Stimulated activated naive B cell treated with anti-CD40 and anti-IgM and Interleukin-4, amounts not matched to agents 10 μg/mL and 1 μg/mL and 100 μg/mL, for 72 hours (primary cell): ENCODE data around the gene RASGEF1C.

Source experiments
- ATAC-seq, 2 donors: fragments of 150-1000 bp; cut with Tn5 transposase; replicated peaks; 2 replicates each; pipeline ENCODE4 v1.10.0; 2021; ENCODE audit warnings: moderate library complexity in 1 of 2
- DNase-seq: peaks from one replicate; pipeline ENCODE4 v3.0.0; 2021
- H3K27ac Mint-ChIP-seq: one replicate; pipeline ENCODE4 v1.8.0; 2022; ENCODE audit warnings: mild to moderate bottlenecking, mixed read lengths
- H3K27me3 Mint-ChIP-seq, 2 donors: one replicate each; pipeline ENCODE4 v1.8.0; 2022; ENCODE audit warnings: mixed read lengths in 2 of 2
- H3K36me3 Mint-ChIP-seq, 2 donors: one replicate each; pipeline ENCODE4 v1.8.0; 2022; ENCODE audit warnings: mixed read lengths in 2 of 2, mild to moderate bottlenecking in 1 of 2
- H3K4me1 Mint-ChIP-seq, 2 donors: one replicate each; pipeline ENCODE4 v1.8.0; 2022; ENCODE audit warnings: mixed read lengths in 2 of 2, mild to moderate bottlenecking in 1 of 2
- H3K4me3 Mint-ChIP-seq, 2 donors: one replicate each; pipeline ENCODE4 v1.8.0; 2022; ENCODE audit warnings: mild to moderate bottlenecking in 2 of 2, mixed read lengths in 2 of 2, moderate library complexity in 1 of 2
- H3K9me3 Mint-ChIP-seq, 2 donors: one replicate each; pipeline ENCODE4 v1.8.0; 2022; ENCODE audit warnings: mixed read lengths in 2 of 2, mild to moderate bottlenecking in 1 of 2

Gene RASGEF1C

DNA sequence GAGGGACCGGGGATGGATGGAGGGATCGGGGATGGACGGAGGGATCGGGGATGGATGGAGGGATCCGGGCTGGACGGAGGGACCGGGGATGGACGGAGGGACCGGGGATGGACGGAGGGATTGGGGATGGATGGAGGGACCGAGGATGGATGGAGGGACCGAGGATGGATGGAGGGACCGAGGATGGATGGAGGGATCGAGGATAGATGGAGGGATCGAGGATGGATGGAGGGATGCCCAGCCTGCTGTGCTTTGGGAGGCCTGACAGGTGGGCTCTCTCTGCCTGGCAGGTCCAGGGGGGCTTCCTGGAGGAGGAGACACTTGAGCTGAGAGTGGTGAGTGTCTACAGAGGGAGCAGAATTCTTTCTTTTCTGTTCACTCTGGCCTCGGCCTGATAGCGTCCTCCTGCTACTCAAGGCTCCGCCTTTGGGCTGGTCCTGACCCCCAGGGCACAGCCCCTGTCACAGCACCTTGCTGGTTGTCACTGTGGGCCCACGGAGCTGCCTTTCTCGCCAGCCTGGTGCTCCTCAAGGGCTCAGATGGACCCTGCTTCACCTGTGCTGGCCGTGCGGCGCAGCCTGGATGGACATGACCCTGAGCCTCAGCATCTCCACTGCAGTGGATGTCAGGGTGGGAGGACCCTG is 95.2 kb downstream of the RASGEF1C start:
- Mint-ChIP-seq H3K27ac (no peak overlapping the region), H3K4me1 (no peaks in the 10 kb centered on the region), H3K27me3 (peaks cover 4 to 7% of the 10 kb centered on the region in 2 donors), H3K9me3 (no peaks in the 10 kb centered on the region), H3K4me3 (no peak overlapping the region), H3K36me3 (no peaks in the 10 kb centered on the region)
- ATAC-seq (no peak), DNase-seq (no peak)

DNA sequence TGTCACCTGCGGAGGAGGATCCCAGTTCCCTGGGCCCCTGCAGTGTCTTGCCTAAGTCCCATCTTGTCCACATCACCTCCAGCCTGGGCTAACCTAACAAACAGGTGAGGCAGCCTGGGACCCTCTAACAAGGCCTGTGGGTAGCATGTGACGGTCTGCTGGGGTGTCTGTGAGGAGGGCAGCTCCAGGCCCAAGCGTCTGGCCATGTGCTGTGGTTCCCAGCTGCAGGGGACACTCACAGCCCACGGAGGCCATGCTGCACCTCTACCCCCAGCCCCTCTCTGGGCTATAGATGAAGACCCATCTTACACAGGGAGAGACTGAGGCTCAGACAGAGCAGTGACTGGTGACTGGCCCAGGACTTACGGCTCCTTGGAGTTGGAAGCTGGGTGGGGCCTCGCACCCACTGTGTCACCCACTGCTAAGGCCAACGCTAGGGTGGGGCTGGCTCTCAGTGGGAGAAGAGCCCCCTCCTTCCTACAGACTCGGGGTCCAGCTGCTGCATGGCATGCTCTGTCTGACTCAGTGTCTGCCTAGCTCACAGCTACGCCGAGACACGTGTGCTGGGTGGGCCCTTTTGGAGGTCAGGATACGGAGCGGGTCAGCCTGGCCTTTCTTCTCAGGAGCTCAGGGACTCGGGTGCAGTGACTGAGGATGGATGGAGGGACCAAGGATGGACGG is 96.7 kb downstream of the RASGEF1C start:
- DNase-seq, result no peak

DNA sequence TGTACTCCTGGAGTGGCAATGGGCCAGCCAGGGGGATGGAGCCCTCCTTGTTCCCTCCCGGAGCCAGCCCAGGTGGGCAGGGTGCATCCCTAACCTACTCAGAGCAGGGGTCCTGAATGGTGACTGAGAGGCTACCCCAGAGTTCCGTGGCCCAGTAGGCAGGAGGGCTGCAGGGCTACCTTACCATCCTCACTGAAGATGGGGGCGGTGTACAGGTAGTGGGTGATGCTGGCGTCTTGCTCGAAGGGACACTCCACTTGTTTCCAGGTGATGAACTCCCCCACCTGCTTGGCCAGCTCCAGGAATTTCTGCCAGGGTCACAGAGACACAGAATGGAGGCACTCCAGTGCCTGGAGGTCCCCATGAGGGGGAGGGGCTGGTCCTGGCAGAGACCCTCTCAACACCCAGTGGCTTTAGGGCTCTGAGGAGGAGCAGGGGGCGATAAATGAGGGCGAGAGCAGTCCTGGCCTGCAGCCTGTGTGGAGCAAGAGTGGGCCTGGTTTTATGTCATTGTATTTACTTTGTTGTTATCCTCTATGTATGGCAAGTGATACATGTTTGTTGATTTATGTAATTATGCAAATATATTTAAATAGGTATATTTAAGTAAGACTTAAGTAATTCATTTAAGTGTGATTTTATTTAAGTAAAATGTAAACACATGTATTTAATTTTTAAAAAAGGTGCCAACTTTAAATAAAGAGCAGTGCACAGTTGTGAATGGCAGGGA is 97.6 kb downstream of the RASGEF1C start:
- ATAC-seq, result no peak
- no peak overlapping the region for H3K4me3 Mint-ChIP-seq
- DNase-seq, result no peak
- peaks cover 13 to 15% of the 10 kb centered on the region in 2 donors for H3K9me3 Mint-ChIP-seq
- peaks cover 0 to 8% of the 10 kb centered on the region in 2 donors for H3K36me3 Mint-ChIP-seq
- peaks cover 4 to 7% of the 10 kb centered on the region in 2 donors for H3K27me3 Mint-ChIP-seq
- no peak overlapping the region for H3K27ac Mint-ChIP-seq
- no peaks in the 10 kb centered on the region for H3K4me1 Mint-ChIP-seq

More for the DNA sequence above, 96.7 kb downstream of the RASGEF1C start:
- H3K4me1 Mint-ChIP-seq, result no peaks in the 10 kb centered on the region
- no peak overlapping the region for H3K27ac Mint-ChIP-seq
- ATAC-seq, result no peak
- H3K9me3 Mint-ChIP-seq, result peaks cover 5 to 7% of the 10 kb centered on the region in 2 donors
- no peak overlapping the region for H3K4me3 Mint-ChIP-seq
- peaks cover 0 to under 1% of the 10 kb centered on the region in 2 donors for H3K36me3 Mint-ChIP-seq
- H3K27me3 Mint-ChIP-seq, result peaks cover 4 to 7% of the 10 kb centered on the region in 2 donors

DNA sequence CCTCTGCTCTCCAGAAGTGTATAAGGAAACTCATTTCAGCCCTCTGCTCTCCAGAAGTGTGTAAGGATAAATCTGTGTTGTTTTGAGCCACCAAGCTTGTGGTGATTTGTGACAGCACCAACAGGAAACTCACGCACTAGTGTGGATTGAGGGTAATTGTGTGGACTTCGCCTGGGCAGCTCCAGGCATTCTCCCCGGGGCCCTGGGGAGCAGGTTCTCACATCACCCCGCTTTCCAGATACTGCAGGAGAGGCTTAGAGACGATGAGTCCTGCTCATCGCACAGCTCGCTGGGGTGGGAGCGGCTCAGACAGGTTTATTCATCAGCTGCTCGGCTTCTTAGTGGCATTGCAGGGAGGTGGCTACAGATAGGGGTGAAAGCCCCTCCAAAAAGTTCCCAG is 99.1 kb downstream of the RASGEF1C start:
- DNase-seq (no peak), ATAC-seq (no peak)
- Mint-ChIP-seq H3K4me1 (no peaks in the 10 kb centered on the region), H3K9me3 (peaks cover 17 to 19% of the 10 kb centered on the region in 2 donors), H3K4me3 (no peak overlapping the region), H3K36me3 (peaks cover 0 to 9% of the 10 kb centered on the region in 2 donors), H3K27ac (no peak overlapping the region), H3K27me3 (peaks cover 4 to 7% of the 10 kb centered on the region in 2 donors)

DNA sequence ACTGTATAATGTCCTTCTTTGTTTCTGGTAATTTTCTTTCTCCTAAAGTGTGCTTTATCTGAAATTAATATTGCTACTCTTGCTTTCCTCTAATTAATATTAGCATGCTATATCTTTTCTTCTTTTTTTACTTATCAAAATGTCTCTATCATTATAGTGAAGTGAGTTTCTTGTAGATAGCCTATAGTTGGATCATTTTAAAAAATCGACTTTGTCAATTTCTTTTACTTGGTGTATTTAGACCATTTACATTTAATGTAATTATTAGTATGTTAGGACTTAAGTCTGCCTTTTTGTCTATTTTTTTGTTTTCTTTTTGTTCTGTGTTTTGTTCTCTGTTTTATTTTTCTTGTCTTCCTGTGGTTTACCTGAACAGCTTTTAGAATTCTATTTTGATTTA is 102.0 kb downstream of the RASGEF1C start:
- Mint-ChIP-seq H3K36me3 (peaks cover 0 to 9% of the 10 kb centered on the region in 2 donors), H3K27me3 (peaks cover 0 to 16% of the 10 kb centered on the region in 2 donors), H3K4me1 (no peaks in the 10 kb centered on the region), H3K4me3 (no peak overlapping the region), H3K9me3 (peaks cover 17 to 19% of the 10 kb centered on the region in 2 donors), H3K27ac (no peak overlapping the region)
- DNase-seq (no peak), ATAC-seq (no peak)

DNA sequence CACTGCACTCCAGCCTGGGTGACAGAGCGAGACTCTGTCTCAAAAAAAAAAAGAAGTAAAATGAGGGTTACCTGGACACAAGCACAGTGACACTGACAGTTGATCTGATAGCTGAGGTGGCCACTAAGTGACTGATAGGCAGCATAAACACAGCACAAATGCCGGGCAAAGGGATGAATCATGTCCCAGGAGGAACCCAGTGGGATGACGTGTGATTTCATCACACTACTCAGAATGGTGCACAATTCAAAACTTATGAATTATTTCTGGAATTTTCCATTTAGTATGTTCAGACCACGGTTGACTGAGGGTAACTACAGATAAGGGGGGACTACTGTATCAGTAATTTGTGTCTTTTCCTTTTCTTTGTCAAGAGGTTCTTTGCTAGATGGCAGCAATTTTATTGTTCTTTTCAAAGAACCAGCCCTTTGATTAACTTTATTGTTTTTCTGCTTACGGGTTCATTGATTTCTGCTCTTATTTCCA is 103.1 kb downstream of the RASGEF1C start:
- H3K4me1 Mint-ChIP-seq, result no peaks in the 10 kb centered on the region
- no peak overlapping the region for H3K27ac Mint-ChIP-seq
- peaks cover 17 to 19% of the 10 kb centered on the region in 2 donors for H3K9me3 Mint-ChIP-seq
- no peak for ATAC-seq
- H3K4me3 Mint-ChIP-seq, result no peak overlapping the region
- H3K36me3 Mint-ChIP-seq, result peaks cover 0 to 9% of the 10 kb centered on the region in 2 donors
- H3K27me3 Mint-ChIP-seq, result peaks cover 0 to 16% of the 10 kb centered on the region in 2 donors
- no peak for DNase-seq

DNA sequence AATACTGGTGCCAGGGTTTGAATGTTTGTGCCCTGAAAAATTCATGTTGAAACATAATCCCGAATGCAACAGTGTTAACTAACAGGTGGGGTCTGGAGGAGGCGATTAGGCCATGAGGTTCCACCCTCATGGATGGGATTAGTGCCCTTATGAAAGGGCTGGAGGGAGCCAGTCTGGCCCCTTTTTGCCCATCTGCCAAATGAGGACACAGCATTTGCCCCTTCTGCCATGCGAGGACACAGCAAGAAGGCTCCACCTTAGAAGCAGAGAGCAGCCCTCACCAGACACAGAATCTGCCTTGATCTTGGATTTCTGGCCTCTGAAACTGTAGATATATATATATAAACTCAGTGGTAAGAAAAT is 104.9 kb downstream of the RASGEF1C start:
- Mint-ChIP-seq H3K36me3 (peaks cover 0 to 9% of the 10 kb centered on the region in 2 donors), H3K9me3 (peaks cover 17 to 19% of the 10 kb centered on the region in 2 donors), H3K4me3 (no peak overlapping the region), H3K4me1 (no peaks in the 10 kb centered on the region), H3K27me3 (peaks cover 0 to 16% of the 10 kb centered on the region in 2 donors), H3K27ac (no peak overlapping the region)
- no peak for DNase-seq
- no peak for ATAC-seq

DNA sequence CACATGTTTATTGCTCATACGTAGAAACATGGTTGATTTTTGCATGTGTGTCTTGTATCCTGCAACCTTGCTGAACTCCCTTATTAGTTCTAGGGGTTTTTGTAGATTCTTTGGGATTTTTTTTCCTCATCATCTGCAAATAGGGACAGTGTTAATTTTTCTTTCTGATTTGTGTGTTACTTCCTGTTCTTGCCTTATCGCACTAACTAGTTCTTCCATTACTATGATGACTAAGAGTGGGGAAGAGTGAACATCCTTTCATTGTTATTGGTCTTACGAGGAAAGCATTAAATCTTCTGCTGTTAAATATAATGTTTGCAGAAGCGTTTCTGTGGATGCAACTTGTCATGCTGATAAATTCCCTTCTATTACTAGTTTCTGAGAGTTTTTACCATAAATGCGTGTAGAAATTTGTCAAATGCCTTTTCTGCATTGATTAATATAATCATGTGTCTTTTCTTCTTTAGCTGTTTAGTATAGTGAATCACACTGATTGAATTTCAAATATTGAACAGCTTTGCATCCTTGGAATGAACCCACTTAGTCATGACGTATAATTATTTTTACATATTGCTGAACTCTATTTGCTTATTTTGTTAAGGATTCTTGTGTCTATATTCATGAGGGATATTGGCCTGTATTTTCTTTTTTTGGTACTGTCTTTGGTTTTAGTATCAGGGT is 105.4 kb downstream of the RASGEF1C start:
- Mint-ChIP-seq H3K27me3 (peaks cover 0 to 16% of the 10 kb centered on the region in 2 donors), H3K36me3 (peaks cover 0 to 9% of the 10 kb centered on the region in 2 donors), H3K4me3 (no peak overlapping the region), H3K4me1 (no peaks in the 10 kb centered on the region), H3K27ac (no peak overlapping the region), H3K9me3 (peaks cover 16 to 19% of the 10 kb centered on the region in 2 donors)
- DNase-seq (no peak), ATAC-seq (no peak)

GRCh38 chr5:180102636-180103035 is 106.4 kb downstream of the RASGEF1C start:
- H3K4me3 Mint-ChIP-seq, result no peak overlapping the region
- DNase-seq (no peak), ATAC-seq (no peak)
- peaks cover 0 to 20% of the 10 kb centered on the region in 2 donors for H3K27me3 Mint-ChIP-seq
- peaks cover 12% of the 10 kb centered on the region in 2 donors for H3K9me3 Mint-ChIP-seq
- H3K36me3 Mint-ChIP-seq, result peaks cover 0 to 9% of the 10 kb centered on the region in 2 donors
- no peak overlapping the region for H3K27ac Mint-ChIP-seq
- no peaks in the 10 kb centered on the region for H3K4me1 Mint-ChIP-seq

GRCh38 chr5:180101451-180102105 is 107.4 kb downstream of the RASGEF1C start:
- Mint-ChIP-seq H3K36me3 (peaks cover 0 to 3% of the 10 kb centered on the region in 2 donors), H3K4me1 (no peaks in the 10 kb centered on the region), H3K27me3 (peaks cover 7 to 30% of the 10 kb centered on the region in 2 donors), H3K27ac (no peak overlapping the region), H3K4me3 (no peak overlapping the region), H3K9me3 (peaks cover 5% of the 10 kb centered on the region in 2 donors)
- DNase-seq (no peak), ATAC-seq (no peak)

GRCh38 chr5:180100621-180101450 is 108.2 kb downstream of the RASGEF1C start:
- Mint-ChIP-seq H3K36me3 (no peaks in the 10 kb centered on the region), H3K27me3 (peaks cover 9 to 35% of the 10 kb centered on the region in 2 donors), H3K27ac (no peak overlapping the region), H3K9me3 (peaks cover 0 to 1% of the 10 kb centered on the region in 2 donors), H3K4me3 (no peak overlapping the region), H3K4me1 (no peaks in the 10 kb centered on the region)
- DNase-seq, result no peak
- no peak for ATAC-seq

DNA sequence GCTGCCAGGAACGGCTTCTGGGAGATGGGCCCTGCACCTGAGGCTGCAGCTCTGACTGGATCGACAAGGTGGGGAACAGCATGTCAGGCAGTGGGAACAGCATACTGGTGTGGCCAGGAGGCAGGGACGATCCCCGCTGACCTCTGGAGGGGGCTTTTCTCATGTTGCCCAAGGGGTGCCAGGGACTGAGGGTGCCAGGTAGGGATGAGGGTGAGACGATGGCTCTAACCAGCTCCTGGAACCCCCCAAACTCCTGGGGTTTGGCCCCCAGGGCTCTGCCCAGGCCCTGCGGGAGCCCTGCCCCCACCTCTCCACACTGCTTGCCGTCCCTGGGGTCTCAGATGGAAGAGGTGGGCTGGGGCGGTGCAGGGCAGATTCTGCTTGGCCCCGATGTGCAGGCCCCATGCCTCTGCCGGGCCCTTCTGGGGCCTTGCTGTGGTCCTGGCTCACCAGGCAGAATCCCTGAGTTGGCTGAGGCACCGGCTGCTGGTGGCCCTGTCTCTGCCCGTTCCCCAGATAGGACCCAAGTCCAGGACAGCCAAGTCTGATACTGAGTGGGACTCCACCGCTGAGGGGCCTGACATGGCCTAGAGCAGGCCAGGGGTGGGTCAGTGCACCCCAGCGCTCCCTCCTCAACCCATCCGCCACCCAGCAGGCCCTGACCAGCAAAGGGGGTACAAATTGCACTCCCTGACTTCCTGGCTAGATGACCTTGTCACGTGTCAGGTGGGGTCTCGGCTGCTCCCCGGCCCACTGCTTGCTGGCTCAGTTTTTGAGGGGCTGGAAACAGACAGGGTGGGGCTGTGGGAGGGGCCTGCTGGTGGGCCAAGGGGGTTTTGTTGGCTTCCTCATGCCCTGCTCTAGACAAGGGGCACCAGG is 109.0 kb downstream of the RASGEF1C start:
- no peaks in the 10 kb centered on the region for H3K36me3 Mint-ChIP-seq
- H3K9me3 Mint-ChIP-seq, result no peaks in the 10 kb centered on the region

More for the DNA sequence above, 109.0 kb downstream of the RASGEF1C start:
- H3K27ac Mint-ChIP-seq, result no peak overlapping the region
- peaks cover 13 to 43% of the 10 kb centered on the region in 2 donors for H3K27me3 Mint-ChIP-seq
- DNase-seq, result no peak
- no peak overlapping the region for H3K4me3 Mint-ChIP-seq
- no peaks in the 10 kb centered on the region for H3K4me1 Mint-ChIP-seq
- ATAC-seq, result no peak
